Embryonic facial prominence (tissue), 1 donor: ENCODE results near the gene CACNB1.

Source experiments
- DNase-seq: peaks from one replicate; pipeline ENCODE4 v3.0.0-alpha.2; 2016; ENCODE audit errors: extremely low spot score

The CACNB1 gene

GRCh38 chr17:39200957-39201510, 3.6 kb upstream of the CACNB1 start:
- DNase-seq = no peak

GRCh38 chr17:39200070-39200879, 2.8 kb upstream of the CACNB1 start, which contains the start of gene RPL19:
Gene RPL19, plus strand, starts transcription at chr17:39200283. Its CDS starts 62 bp downstream, at chr17:39200345.
- no peak for DNase-seq

- peak; percentile 95 for DNase-seq
These were observed 2.3 kb upstream of the CACNB1 start for GRCh38 chr17:39199820-39200069.

GRCh38 chr17:39198186-39198566, 707 bp upstream of the CACNB1 start:
- no peak for DNase-seq

DNA sequence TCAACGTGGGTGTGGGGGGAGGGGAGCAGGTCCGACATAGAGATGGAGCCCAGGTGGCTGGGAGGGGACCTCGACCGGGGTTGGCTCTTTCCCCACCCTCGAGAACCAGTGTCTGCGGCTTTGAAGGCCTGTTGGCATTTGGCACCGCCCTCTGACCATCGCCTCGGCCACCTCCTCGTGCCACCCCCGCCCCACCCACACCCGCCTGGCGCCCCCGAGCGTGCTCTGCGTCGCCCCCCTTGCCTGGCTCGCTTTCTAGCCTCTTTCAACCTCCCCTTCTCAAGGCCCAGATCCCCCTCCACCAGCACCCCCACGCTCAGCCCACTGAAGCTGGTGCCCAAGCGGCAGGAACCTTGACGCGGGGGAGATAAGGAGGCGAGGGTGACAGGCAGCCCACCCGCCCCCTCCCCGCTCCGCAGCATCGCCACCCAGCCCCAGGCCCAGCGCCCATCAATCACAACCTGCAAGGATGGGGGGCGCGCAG, 619 bp downstream of the CACNB1 start:
- DNase-seq = no peak

- DNase-seq = no peak
These were observed 1.1 kb downstream of the CACNB1 start for GRCh38 chr17:39196241-39196807.

DNA sequence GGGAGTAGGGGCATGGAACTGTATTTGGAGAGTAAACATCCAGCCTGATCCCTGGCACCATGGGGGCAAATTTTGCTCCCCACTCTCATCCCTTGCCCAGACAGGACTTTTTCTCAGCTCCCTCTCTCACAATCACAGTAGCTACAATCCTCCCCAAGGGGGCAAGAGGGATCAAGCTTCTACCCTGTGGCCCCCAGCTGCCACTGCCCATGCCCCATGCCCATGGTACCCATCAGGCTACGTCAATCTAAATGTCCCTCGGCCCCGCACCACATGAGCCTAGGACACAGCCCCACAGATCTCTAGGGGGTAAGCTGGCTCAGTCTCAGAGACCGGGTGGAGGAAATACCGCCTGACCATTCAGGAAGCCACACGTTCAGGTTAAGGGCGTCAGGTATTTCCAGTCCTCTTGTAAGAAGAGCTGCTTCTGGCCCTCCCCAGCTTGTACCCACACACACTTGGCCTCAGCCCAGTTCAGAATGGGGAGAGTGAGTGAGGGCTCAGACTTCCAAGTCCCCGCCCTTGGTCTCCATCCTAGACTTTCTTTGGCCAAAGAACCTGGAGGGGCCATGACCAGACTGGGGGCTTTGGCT, 1.8 kb downstream of the CACNB1 start:
- DNase-seq = no peak

GRCh38 chr17:39194985-39195524, 2.4 kb downstream of the CACNB1 start:
- no peak for DNase-seq

GRCh38 chr17:39194089-39194984, 3.1 kb downstream of the CACNB1 start:
- DNase-seq = no peak

GRCh38 chr17:39193346-39193745, 4.1 kb downstream of the CACNB1 start:
- DNase-seq = no peak

DNA sequence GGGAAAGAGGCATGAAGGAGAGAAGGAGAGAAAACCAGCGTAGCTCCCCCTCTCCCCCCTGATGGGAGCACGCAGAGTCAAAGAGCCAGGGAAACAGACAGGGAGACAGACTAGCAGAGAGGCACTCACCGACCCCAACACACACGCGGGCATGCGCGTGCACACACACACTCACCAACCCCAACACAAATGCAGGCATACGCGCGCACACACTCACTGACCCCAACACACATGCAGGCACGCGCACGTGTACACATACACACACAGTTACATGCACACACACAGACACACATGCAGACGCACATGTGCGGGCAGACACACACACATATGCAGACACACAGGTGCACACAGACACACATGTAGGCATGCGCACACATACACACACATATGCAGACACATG, 4.6 kb downstream of the CACNB1 start:
- no peak for DNase-seq

DNA sequence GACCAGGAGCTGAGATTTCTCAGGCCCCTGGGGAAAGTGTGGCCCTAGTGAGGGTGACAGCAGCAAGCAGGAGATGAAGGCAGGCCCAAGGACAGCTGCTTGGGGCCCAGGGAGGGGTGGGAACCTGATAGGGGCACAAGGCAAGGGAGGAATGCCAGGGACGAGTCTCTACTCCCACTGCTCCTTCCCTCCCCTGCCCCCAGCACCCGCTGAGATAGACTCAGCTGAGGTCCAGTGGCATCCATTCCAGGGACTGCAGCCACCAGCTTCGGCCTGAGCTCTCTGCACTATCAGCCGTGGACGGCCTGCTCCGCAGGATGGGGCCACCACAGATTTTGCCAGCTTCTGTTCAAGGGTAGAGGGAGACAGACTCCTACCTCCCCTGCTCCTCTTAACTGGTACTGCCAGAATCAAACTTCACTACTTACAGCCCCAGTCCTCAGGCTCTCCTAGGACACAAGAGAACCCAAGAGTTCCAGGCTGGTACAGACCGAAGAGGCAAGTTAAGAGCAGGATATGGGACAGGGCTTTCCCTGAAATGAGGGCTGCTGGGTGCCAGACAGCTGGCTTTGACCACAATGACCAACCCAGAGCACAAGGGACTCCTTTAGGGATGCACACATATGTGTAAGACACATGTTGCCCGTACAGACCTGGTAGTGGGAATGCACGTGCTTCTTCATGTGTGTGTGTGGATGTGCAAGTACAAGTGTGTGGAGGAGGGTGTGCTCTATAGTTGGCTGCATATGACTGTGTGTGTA, 5.5 kb downstream of the CACNB1 start:
- DNase-seq = no peak

- DNase-seq = no peak
These were observed 10.2 kb downstream of the CACNB1 start for GRCh38 chr17:39187152-39187830.

GRCh38 chr17:39186481-39187002, 10.9 kb downstream of the CACNB1 start:
- DNase-seq = no peak

DNA sequence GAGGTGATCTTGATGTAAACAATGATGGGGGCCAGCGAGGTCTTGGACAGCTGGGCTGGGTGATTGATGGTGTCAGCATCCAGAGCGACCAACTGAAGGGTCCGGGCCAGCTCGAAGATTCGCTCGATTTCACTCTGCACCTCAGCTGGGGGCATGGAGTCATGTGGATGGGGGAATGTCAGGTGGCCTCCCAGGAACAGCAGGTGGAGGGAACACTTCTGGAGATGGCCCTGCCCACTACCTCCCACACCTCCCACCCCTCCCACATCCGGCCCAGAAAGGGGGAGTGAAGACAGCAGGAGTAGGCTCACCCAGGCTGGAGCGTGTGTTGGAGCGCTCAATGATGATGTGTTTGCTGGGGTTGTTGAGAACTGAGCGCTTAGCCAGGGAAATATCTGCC, 13.7 kb downstream of the CACNB1 start:
- DNase-seq = no peak

- DNase-seq = no peak
These were observed 14.4 kb downstream of the CACNB1 start for GRCh38 chr17:39183045-39183444.

- DNase-seq = no peak
These were observed 16.2 kb downstream of the CACNB1 start for GRCh38 chr17:39181303-39181702.

DNA sequence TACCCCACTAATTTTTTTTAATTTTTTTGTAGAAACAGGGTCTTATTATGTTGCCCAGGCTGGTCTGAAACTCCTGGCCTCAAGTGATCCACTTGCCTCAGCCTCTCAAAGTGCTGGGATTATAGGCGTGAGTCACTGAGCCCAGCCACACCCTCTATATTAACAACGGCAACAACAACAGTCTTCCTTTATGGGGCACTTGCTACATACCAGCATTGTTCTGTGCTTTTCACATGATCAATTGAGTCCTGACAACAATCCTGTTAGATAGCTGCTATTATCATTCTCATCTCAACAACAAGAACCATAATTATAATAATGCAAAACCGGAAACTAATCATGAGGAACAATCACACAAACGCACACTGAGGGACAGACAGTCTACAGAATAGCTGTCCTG, 18.9 kb downstream of the CACNB1 start:
- no peak for DNase-seq

DNA sequence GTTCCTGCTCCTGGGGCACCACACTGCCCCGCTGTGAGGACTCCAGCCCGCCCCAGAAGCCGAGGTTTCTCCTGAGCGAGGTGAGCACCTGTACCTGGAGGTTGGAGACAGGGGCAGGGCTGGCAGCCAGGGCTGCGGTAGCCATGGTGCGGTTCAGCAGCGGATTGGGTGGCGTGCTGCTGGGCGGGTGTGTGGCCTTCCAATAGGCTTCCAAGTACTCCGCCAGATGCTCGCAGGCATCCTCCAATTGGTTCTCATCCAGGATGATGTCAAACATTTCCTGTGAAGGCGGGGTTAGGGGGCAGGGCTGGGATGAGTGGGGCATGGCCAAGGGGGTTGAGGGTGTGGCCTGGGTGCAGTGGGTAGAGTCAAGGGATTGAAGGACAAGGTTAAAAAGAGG, 20.2 kb downstream of the CACNB1 start:
- DNase-seq = no peak

DNA sequence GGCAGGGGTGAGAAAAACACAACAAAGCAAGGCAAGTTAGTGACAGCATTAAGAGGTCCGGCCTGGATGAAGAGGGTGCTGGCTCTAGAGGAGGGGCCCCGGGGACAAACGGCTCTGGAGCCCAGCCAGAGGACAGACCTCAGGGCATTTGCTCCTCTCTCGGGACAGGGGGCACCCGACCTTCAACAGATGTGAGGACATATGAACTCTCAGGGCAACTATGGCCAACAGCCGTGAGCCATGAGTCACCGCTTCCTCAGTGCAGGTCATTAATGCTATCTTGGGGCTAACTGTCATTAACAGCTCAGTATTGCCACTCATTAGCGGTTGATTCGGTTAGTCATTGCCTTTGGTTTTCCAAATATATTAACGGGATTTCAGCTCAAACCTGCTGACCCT, 21.8 kb downstream of the CACNB1 start:
- DNase-seq = no peak
